H7 (cell line): Measurements from ENCODE around the gene PLCG2. TPM values are rescaled to one million over a fixed set of nuclear protein-coding genes. Genes with fewer than 3 reads are reported as not detected.
"Not testable (repeated sequence)": the region's sequence is repeated elsewhere in the genome, so short reads cannot be mapped to it uniquely, and the experiment has no call there.

ENCODE experiments used
- DNase-seq: peaks from one replicate; pipeline ENCODE4 v3.0.0; 2012
- H3K27me3 ChIP-seq: 2 replicates; pipeline ENCODE4 v1.6.0; 2011; ENCODE audit warnings: mild to moderate bottlenecking, low read length; ENCODE audit not compliant: control insufficient read depth, insufficient read depth
- H3K36me3 ChIP-seq: replicated peaks from 2 replicates; pipeline ENCODE4 v1.5.1; 2011; ENCODE audit warnings: low read length; ENCODE audit not compliant: control insufficient read depth, insufficient read depth
- H3K4me3 ChIP-seq: 2 replicates; pipeline ENCODE4 v1.5.1; 2011; ENCODE audit warnings: low read depth, mild to moderate bottlenecking, control low read depth, low read length, moderate library complexity; ENCODE audit not compliant: insufficient read depth
- total RNA-seq: library from RNA; depleted of rRNA; stranded (reverse); fragments of >200 nt; shearing (Covaris generic); gene quantifications from 2 replicates; pipeline ENCODE4 v1.2.3, GENCODE V29; 2014; rRNA removed

Gene PLCG2
- total RNA-seq = 2.5 and 2.7 TPM in 2 replicates

GRCh38 chr16:81778861-81779535 lies at the start of gene PLCG2:
TSS of gene PLCG2 (plus strand) at chr16:81779291. CDS start at chr16:81785990, 6,699 bp downstream.
- DNase-seq = peak; percentile 98
- Histone ChIP-seq H3K27me3 (peaks cover 40% of the 10 kb centered on the region), H3K36me3 (no peaks in the 10 kb centered on the region), H3K4me3 (peak within 1 kb of the TSS; percentile 60)

GRCh38 chr16:81729451-81729850 lies 49.6 kb upstream of the PLCG2 start:
- no peaks in the 10 kb centered on the region for H3K27me3 ChIP-seq
- H3K36me3 ChIP-seq = no peaks in the 10 kb centered on the region
- DNase-seq = peak; percentile 74
- peak overlapping the region; percentile 19 for H3K4me3 ChIP-seq

GRCh38 chr16:81730090-81731051 lies 48.7 kb upstream of the PLCG2 start:
- Histone ChIP-seq H3K36me3 (no peaks in the 10 kb centered on the region), H3K27me3 (no peaks in the 10 kb centered on the region), H3K4me3 (peak overlapping the region; percentile 38)
- DNase-seq = peak; percentile 99

- Histone ChIP-seq H3K27me3 (no peaks in the 10 kb centered on the region), H3K36me3 (no peaks in the 10 kb centered on the region)
Measured at GRCh38 chr16:81731649-81732048, 47.4 kb upstream of the PLCG2 start.

GRCh38 chr16:81732699-81733098 lies 46.4 kb upstream of the PLCG2 start:
- no peak overlapping the region for H3K4me3 ChIP-seq
- no peak for DNase-seq
- H3K27me3 ChIP-seq = no peaks in the 10 kb centered on the region
- H3K36me3 ChIP-seq = no peaks in the 10 kb centered on the region

More at GRCh38 chr16:81731649-81732048, 47.4 kb upstream of the PLCG2 start:
- H3K4me3 ChIP-seq = no peak overlapping the region
- DNase-seq = no peak

GRCh38 chr16:81733295-81733694 lies 45.8 kb upstream of the PLCG2 start:
- no peak overlapping the region for H3K4me3 ChIP-seq
- H3K36me3 ChIP-seq = no peaks in the 10 kb centered on the region
- DNase-seq = no peak
- no peaks in the 10 kb centered on the region for H3K27me3 ChIP-seq

- no peak overlapping the region for H3K4me3 ChIP-seq
- H3K27me3 ChIP-seq = no peaks in the 10 kb centered on the region
- H3K36me3 ChIP-seq = no peaks in the 10 kb centered on the region
- DNase-seq = no peak
Measured at GRCh38 chr16:81734632-81735434, 44.3 kb upstream of the PLCG2 start.

GRCh38 chr16:81737885-81738536 lies 41.1 kb upstream of the PLCG2 start:
- DNase-seq = peak; percentile 91
- Histone ChIP-seq H3K27me3 (no peaks in the 10 kb centered on the region; the same call in 1 of the 2 replicates), H3K36me3 (no peaks in the 10 kb centered on the region), H3K4me3 (no peak overlapping the region)

GRCh38 chr16:81738783-81739496 lies 40.2 kb upstream of the PLCG2 start:
- Histone ChIP-seq H3K36me3 (no peaks in the 10 kb centered on the region), H3K27me3 (no peaks in the 10 kb centered on the region; the same call in 1 of the 2 replicates), H3K4me3 (no peak overlapping the region)
- no peak for DNase-seq

- no peak overlapping the region for H3K4me3 ChIP-seq
- H3K36me3 ChIP-seq = no peaks in the 10 kb centered on the region
- no peak for DNase-seq
- H3K27me3 ChIP-seq = no peaks in the 10 kb centered on the region; the same call in 1 of the 2 replicates
Measured at GRCh38 chr16:81739503-81739902, 39.6 kb upstream of the PLCG2 start.

- DNase-seq = peak; percentile 74
- Histone ChIP-seq H3K27me3 (no peaks in the 10 kb centered on the region; the same call in 1 of the 2 replicates), H3K36me3 (no peaks in the 10 kb centered on the region), H3K4me3 (no peak overlapping the region)
Measured at GRCh38 chr16:81740169-81740568, 38.9 kb upstream of the PLCG2 start.

- DNase-seq, H3K4me3 ChIP-seq, H3K36me3 ChIP-seq: not testable (repeated sequence)
Measured at GRCh38 chr16:81741430-81741770, 37.7 kb upstream of the PLCG2 start.

GRCh38 chr16:81744385-81744784 lies 34.7 kb upstream of the PLCG2 start:
- H3K4me3 ChIP-seq = no peak overlapping the region
- no peaks in the 10 kb centered on the region; the same call in 1 of the 2 replicates for H3K27me3 ChIP-seq
- no peaks in the 10 kb centered on the region for H3K36me3 ChIP-seq
- no peak for DNase-seq

More at GRCh38 chr16:81741430-81741770, 37.7 kb upstream of the PLCG2 start:
- H3K27me3 ChIP-seq = not testable (repeated sequence)
